Astrocyte of the cerebellum (primary cell): ENCODE results near the gene PTRH2.

Experiments used
- DNase-seq: peaks from one replicate; pipeline ENCODE4 v3.0.0-alpha.2; 2011; ENCODE audit warnings: low read depth
- H3K4me3 ChIP-seq: 2 replicates; pipeline ENCODE4 v1.5.1; 2011; ENCODE audit warnings: mild to moderate bottlenecking, low read depth, low read length, moderate library complexity
- CTCF ChIP-seq: IDR thresholded peaks from 2 replicates; pipeline ENCODE4 v1.5.1; 2012; ENCODE audit warnings: low read length, low read depth, moderate library complexity, mild to moderate bottlenecking; ENCODE audit errors: missing control alignments
- in situ Hi-C: cut with HindIII; loops from 2 replicates; pipeline ENCODE4 v1.10.0; 2017; ENCODE audit warnings: low sequenced_read_pairs

Gene PTRH2

GRCh38 chr17:59752446-59752845 is 45.2 kb upstream of the PTRH2 start:
- no peak for DNase-seq
- in situ Hi-C loops = no loop called here
- TF ChIP-seq CTCF = no peak
- no peak overlapping the region for H3K4me3 ChIP-seq

DNA sequence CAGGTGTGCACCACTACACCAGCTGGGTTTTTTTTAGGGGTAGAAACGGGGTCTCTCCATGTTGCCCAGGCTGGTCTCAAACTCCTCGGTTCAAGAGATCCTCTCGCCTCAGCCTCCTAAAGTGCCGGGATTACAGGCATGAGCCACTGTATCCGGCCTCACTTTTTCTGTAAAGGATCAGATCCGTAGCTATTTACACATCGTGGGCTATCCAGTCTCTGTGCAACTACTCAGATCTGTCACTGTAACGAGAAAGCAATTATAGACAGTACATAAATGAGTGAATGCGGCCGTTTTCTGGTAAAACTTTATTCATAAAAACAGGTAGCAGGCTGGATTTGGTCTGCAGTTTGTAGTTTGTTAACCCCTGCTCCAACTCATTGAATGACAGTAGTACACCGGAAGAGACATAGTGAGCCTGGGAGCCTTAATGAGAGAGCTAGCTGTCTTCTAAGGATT is 44.8 kb upstream of the PTRH2 start:
- no peak overlapping the region for H3K4me3 ChIP-seq
- TF ChIP-seq CTCF = no peak
- no peak for DNase-seq
- in situ Hi-C loops = no loop called here

GRCh38 chr17:59748591-59748990 is 41.4 kb upstream of the PTRH2 start:
- in situ Hi-C loops = no loop called here
- no peak overlapping the region for H3K4me3 ChIP-seq
- TF ChIP-seq CTCF = no peak
- no peak for DNase-seq

DNA sequence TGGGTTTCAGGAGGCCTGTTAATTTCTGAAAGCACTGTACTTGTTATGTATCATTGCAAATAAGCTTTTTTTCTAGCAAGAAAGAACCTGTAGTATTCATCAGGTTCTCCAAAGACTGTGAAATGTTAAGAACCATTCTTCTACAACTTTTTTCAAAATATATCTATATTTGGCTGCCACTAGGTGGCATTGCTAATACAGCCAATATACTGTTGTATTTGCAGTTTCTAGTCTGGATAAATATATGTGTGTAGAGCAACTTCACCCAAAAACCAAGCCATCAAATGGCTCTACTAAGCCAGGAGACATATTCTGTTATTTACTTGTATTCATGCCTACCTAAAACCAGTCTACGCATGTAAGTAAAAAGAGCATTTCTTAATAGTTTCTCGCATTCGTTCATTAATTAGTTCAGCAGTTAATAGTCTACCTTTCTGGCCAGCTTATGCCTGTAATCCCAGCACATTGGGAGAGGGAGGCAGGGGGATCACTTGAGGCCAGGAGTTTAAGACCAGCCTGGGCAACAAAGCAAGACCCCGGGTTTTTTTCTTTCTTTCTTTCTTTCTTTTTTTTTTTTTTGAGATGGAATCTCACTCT is 39.7 kb upstream of the PTRH2 start:
- peak; percentile 42 for TF ChIP-seq CTCF
- no peak overlapping the region for H3K4me3 ChIP-seq
- in situ Hi-C loops = no loop called here
- no peak for DNase-seq

GRCh38 chr17:59745040-59745439 is 37.8 kb upstream of the PTRH2 start:
- no peak for TF ChIP-seq CTCF
- DNase-seq = no peak
- in situ Hi-C loops = no loop called here
- no peak overlapping the region for H3K4me3 ChIP-seq

DNA sequence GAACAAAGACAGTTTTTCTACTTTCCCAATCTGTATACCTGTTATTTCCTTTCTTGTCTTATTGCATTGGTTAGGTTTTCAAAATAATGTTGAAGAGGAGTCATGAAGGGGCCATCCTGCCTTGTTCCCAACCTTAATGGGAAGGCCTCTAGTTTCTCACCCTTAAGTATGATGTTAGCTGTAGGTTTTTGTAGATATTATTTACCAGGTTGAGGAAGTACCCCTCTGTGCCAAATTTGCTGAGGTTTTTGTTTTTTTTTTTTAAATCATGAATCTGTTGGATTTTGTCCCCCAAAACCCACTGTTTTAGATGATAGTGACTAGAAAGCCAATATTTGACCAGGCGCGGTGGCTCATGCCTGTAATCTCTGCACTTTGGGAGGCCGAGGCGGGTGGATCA is 36.6 kb upstream of the PTRH2 start:
- TF ChIP-seq CTCF = no peak
- H3K4me3 ChIP-seq = no peak overlapping the region
- in situ Hi-C loops = loop anchor here (5.0 kb wide), 1 partner anchor 78 kb away; no protein-coding TSS in a partner anchor
- DNase-seq = no peak
